Measurements from ENCODE around the gene HPCAL4.
A peak's percentile ranks its signal among the peaks of the same experiment; 100 is the strongest.

The HPCAL4 gene

DNA sequence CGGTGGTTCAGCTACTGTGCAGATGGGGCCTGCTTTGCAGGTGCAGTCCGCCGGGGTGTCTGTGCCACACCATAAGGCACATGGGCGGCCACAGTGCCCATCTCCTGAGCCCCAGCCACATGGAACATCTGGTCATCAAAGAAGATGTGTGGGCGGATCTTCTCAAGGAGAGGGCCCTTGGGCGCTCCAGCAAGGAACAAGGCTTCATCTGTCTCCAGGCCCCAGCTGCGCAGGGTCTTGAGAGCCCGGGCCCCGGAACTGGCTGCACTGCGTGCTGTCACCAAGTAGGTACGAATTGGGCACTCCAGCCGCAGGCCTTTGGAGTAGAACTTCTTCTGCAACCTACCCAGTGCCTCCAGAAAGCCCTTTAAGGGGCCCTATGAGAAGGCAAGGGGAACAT is 32.1 kb downstream of the HPCAL4 start:
- H3K36me3 ChIP-seq (replicated peaks; ENCODE audit: low read depth, low read length): no peaks in the 10 kb centered on the region
- peaks cover 20% of the 10 kb centered on the region for H3K4me1 ChIP-seq (ENCODE audit: low read length)
- H3K27ac ChIP-seq (ENCODE audit: low read length): no peak overlapping the region
- H3K4me2 ChIP-seq (ENCODE audit: low read length): no peak overlapping the region
- H3K27me3 ChIP-seq (ENCODE audit: low read depth, low read length): no peaks in the 10 kb centered on the region
- H3K4me3 ChIP-seq (ENCODE audit: low read length): no peak overlapping the region
- no peaks in the 10 kb centered on the region for H3K9me3 ChIP-seq (ENCODE audit: insufficient read depth, low read length)
- no peaks in the 10 kb centered on the region for H3K79me2 ChIP-seq (ENCODE audit: low read length)
- no peaks in the 10 kb centered on the region for H4K20me1 ChIP-seq (ENCODE audit: insufficient read depth, low read length)
- H3K9ac ChIP-seq (ENCODE audit: low read length): no peak overlapping the region
- TF ChIP-seq CTCF (IDR thresholded peaks at IDR 0.05; ENCODE audit: low read depth, low read length) (no peak), EZH2phosphoT487 (IDR thresholded peaks at IDR 0.05; ENCODE audit: low read depth) (no peak)
- no peak overlapping the region for H2AFZ ChIP-seq (ENCODE audit: low read depth, low read length)

DNA sequence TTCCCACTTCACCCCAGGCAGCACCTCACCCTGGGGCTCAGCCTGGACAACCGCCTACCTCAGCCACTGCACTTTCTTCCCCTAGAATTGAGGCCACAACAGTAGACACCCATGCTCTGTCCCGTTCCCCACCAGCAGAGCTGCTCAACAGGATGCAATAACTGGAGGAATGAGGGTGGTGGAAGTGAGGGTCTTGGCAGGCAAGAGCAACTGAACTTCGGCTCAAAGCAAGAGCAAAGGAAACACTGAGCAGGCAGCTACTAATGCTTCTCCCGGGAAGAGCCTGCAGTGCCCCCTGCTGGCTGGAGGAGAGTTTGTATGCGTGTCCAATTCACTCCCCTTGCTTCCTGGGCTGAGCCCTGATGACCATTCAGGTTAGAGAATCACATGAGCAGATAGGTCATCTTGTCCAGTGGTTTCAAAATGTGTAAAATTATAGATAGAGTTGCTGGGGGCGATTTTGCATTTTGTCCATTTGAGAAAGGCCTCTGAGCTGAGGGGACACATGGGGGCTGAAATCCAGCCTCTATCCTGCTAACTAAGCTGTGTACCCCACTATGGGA is 33.2 kb downstream of the HPCAL4 start:
- H3K4me3 ChIP-seq (ENCODE audit: low read length): peak overlapping the region; percentile 82
- no peaks in the 10 kb centered on the region for H3K36me3 ChIP-seq (replicated peaks; ENCODE audit: low read depth, low read length)
- TF ChIP-seq EZH2phosphoT487 (IDR thresholded peaks at IDR 0.05; ENCODE audit: low read depth) (no peak), CTCF (IDR thresholded peaks at IDR 0.05; ENCODE audit: low read depth, low read length) (peak; percentile 71)
- no peaks in the 10 kb centered on the region for H3K27me3 ChIP-seq (ENCODE audit: low read depth, low read length)
- H2AFZ ChIP-seq (ENCODE audit: low read depth, low read length): peak overlapping the region; percentile 96
- H3K27ac ChIP-seq (ENCODE audit: low read length): no peak overlapping the region
- no peaks in the 10 kb centered on the region for H4K20me1 ChIP-seq (ENCODE audit: insufficient read depth, low read length)
- H3K79me2 ChIP-seq (ENCODE audit: low read length): no peaks in the 10 kb centered on the region
- peak overlapping the region; percentile 95 for H3K4me2 ChIP-seq (ENCODE audit: low read length)
- H3K9ac ChIP-seq (ENCODE audit: low read length): peak overlapping the region; percentile 66
- H3K9me3 ChIP-seq (ENCODE audit: insufficient read depth, low read length): no peaks in the 10 kb centered on the region
- H3K4me1 ChIP-seq (ENCODE audit: low read length): peaks cover 18% of the 10 kb centered on the region

DNA sequence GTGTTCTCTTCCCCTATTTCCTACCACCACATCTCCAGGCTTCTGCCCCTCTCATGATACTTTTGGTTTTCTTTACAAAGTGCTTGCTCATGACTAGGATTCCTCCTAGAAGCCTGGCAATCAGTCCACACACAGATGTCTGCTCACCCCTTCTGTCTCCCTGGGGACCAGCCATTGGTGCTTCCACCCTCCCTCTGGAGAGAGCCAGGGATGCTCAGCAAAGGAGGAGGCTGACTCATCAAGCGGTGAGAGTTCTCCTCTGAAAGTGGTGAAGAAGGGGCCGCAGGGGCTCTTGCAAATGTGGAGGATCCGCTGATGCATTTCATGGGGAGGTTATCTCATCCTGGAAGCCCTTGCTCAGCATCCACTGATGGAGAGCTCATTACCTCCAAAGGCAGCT is 33.8 kb downstream of the HPCAL4 start:
- no peaks in the 10 kb centered on the region for H3K36me3 ChIP-seq (replicated peaks; ENCODE audit: low read depth, low read length)
- no peaks in the 10 kb centered on the region for H3K27me3 ChIP-seq (ENCODE audit: low read depth, low read length)
- H2AFZ ChIP-seq (ENCODE audit: low read depth, low read length): no peak overlapping the region
- H3K4me3 ChIP-seq (ENCODE audit: low read length): peak overlapping the region; percentile 82
- no peaks in the 10 kb centered on the region for H3K9me3 ChIP-seq (ENCODE audit: insufficient read depth, low read length)
- H3K9ac ChIP-seq (ENCODE audit: low read length): peak overlapping the region; percentile 66
- no peaks in the 10 kb centered on the region for H3K79me2 ChIP-seq (ENCODE audit: low read length)
- peak overlapping the region; percentile 95 for H3K4me2 ChIP-seq (ENCODE audit: low read length)
- H3K27ac ChIP-seq (ENCODE audit: low read length): no peak overlapping the region
- no peaks in the 10 kb centered on the region for H4K20me1 ChIP-seq (ENCODE audit: insufficient read depth, low read length)
- peaks cover 12% of the 10 kb centered on the region for H3K4me1 ChIP-seq (ENCODE audit: low read length)
- TF ChIP-seq EZH2phosphoT487 (IDR thresholded peaks at IDR 0.05; ENCODE audit: low read depth): no peak
- TF ChIP-seq CTCF (IDR thresholded peaks at IDR 0.05; ENCODE audit: low read depth, low read length): no peak

- TF ChIP-seq CTCF (IDR thresholded peaks at IDR 0.05; ENCODE audit: low read depth, low read length) (no peak), EZH2phosphoT487 (IDR thresholded peaks at IDR 0.05; ENCODE audit: low read depth) (no peak)
- no peaks in the 10 kb centered on the region for H3K79me2 ChIP-seq (ENCODE audit: low read length)
- no peak overlapping the region for H3K27ac ChIP-seq (ENCODE audit: low read length)
- H4K20me1 ChIP-seq (ENCODE audit: insufficient read depth, low read length): no peaks in the 10 kb centered on the region
- no peak overlapping the region for H2AFZ ChIP-seq (ENCODE audit: low read depth, low read length)
- no peak overlapping the region for H3K4me3 ChIP-seq (ENCODE audit: low read length)
- no peak overlapping the region for H3K9ac ChIP-seq (ENCODE audit: low read length)
- H3K36me3 ChIP-seq (replicated peaks; ENCODE audit: low read depth, low read length): no peaks in the 10 kb centered on the region
- peaks cover 8% of the 10 kb centered on the region for H3K4me1 ChIP-seq (ENCODE audit: low read length)
- H3K9me3 ChIP-seq (ENCODE audit: insufficient read depth, low read length): no peaks in the 10 kb centered on the region
- H3K27me3 ChIP-seq (ENCODE audit: low read depth, low read length): no peaks in the 10 kb centered on the region
- H3K4me2 ChIP-seq (ENCODE audit: low read length): no peak overlapping the region
Measured at GRCh38 chr1:39656391-39656790, 34.8 kb downstream of the HPCAL4 start.

Measured in OCI-LY3 (cell line).